Measurements from ENCODE around the gene MUC5B.

MUC5B gene

GRCh38 chr11:1205987-1206331, 16.9 kb upstream of the MUC5B start:
- TF ChIP-seq CTCF (IDR thresholded peaks at IDR 0.05; ENCODE audit: control insufficient read depth, insufficient read depth, low read depth, low read length, missing control alignments): no peak
- DNase-seq (ENCODE audit: low read depth): no peak
- H3K4me3 ChIP-seq (ENCODE audit: control insufficient read depth, low read depth, low read length): no peak overlapping the region

- no peak for DNase-seq (ENCODE audit: low read depth)
- TF ChIP-seq CTCF (IDR thresholded peaks at IDR 0.05; ENCODE audit: control insufficient read depth, insufficient read depth, low read depth, low read length, missing control alignments): no peak
- H3K4me3 ChIP-seq (ENCODE audit: control insufficient read depth, low read depth, low read length): no peak overlapping the region
Observed at GRCh38 chr11:1206391-1207271, 16.2 kb upstream of the MUC5B start.

- TF ChIP-seq CTCF (IDR thresholded peaks at IDR 0.05; ENCODE audit: control insufficient read depth, insufficient read depth, low read depth, low read length, missing control alignments): no peak
- no peak overlapping the region for H3K4me3 ChIP-seq (ENCODE audit: control insufficient read depth, low read depth, low read length)
- DNase-seq (ENCODE audit: low read depth): no peak
Observed at GRCh38 chr11:1207401-1208143, 15.3 kb upstream of the MUC5B start.

GRCh38 chr11:1208144-1208393, 14.8 kb upstream of the MUC5B start:
- no peak for DNase-seq (ENCODE audit: low read depth)
- no peak overlapping the region for H3K4me3 ChIP-seq (ENCODE audit: control insufficient read depth, low read depth, low read length)
- no peak for TF ChIP-seq CTCF (IDR thresholded peaks at IDR 0.05; ENCODE audit: control insufficient read depth, insufficient read depth, low read depth, low read length, missing control alignments)

- no peak overlapping the region for H3K4me3 ChIP-seq (ENCODE audit: control insufficient read depth, low read depth, low read length)
- no peak for DNase-seq (ENCODE audit: low read depth)
- TF ChIP-seq CTCF (IDR thresholded peaks at IDR 0.05; ENCODE audit: control insufficient read depth, insufficient read depth, low read depth, low read length, missing control alignments): no peak
Observed at GRCh38 chr11:1208394-1209261, 14.2 kb upstream of the MUC5B start.

GRCh38 chr11:1209371-1210057, 13.4 kb upstream of the MUC5B start:
- no peak for TF ChIP-seq CTCF (IDR thresholded peaks at IDR 0.05; ENCODE audit: control insufficient read depth, insufficient read depth, low read depth, low read length, missing control alignments)
- H3K4me3 ChIP-seq (ENCODE audit: control insufficient read depth, low read depth, low read length): no peak overlapping the region
- DNase-seq (ENCODE audit: low read depth): no peak

Data from AG09309 (cell line).